HepG2 (cell line): ENCODE data around the gene SMLR1. TPM values are rescaled to one million over a fixed set of nuclear protein-coding genes. Genes with fewer than 3 reads are reported as not detected.
A peak's percentile ranks its signal among the peaks of the same experiment; 100 is the strongest.

ENCODE experiments used
- ARID3A ChIP-seq: IDR thresholded peaks from 2 replicates; pipeline ENCODE4 v1.6.1; 2012; ENCODE audit warnings: low read depth, low read length, improper control_type of control experiment
- FOSL2 ChIP-seq: sonication (generic); formaldehyde crosslinking; IDR thresholded peaks from 2 replicates; pipeline ENCODE4 v1.4.0; 2020; ENCODE audit warnings: missing genetic modification reagents
- GLMP ChIP-seq: sonication (generic); formaldehyde crosslinking; IDR thresholded peaks from 2 replicates; pipeline ENCODE4 v1.9.0; 2021; ENCODE audit warnings: missing genetic modification reagents, mild to moderate bottlenecking, borderline replicate concordance
- HOXA9 ChIP-seq: sonication (generic); formaldehyde crosslinking; IDR thresholded peaks from 2 replicates; pipeline ENCODE4 v1.8.1; 2022; ENCODE audit warnings: missing genetic modification reagents, mild to moderate bottlenecking, moderate library complexity, borderline replicate concordance
- NFATC3 ChIP-seq: sonication (generic); formaldehyde crosslinking; IDR thresholded peaks from 2 replicates; pipeline ENCODE4 v1.5.1; 2020; ENCODE audit warnings: mild to moderate bottlenecking, missing genetic modification reagents
- NPAS2 ChIP-seq: sonication (generic); formaldehyde crosslinking; IDR thresholded peaks from 2 replicates; pipeline ENCODE4 v1.8.0; 2022; ENCODE audit warnings: mild to moderate bottlenecking, missing genetic modification reagents, borderline replicate concordance
- PAXIP1 ChIP-seq: sonication (generic); formaldehyde crosslinking; conservative IDR thresholded peaks from 2 replicates; pipeline ENCODE4 v1.4.0; 2020; ENCODE audit warnings: mild to moderate bottlenecking, missing genetic modification reagents, moderate library complexity
- PLSCR1 ChIP-seq: sonication (generic); formaldehyde crosslinking; IDR thresholded peaks from 2 replicates; pipeline ENCODE4 v1.5.0; 2020; ENCODE audit warnings: missing genetic modification reagents, mild to moderate bottlenecking, borderline replicate concordance
- SIN3B ChIP-seq: fragments of 150-350 bp; IDR thresholded peaks from 2 replicates; pipeline ENCODE4 v1.6.1; 2014; ENCODE audit warnings: low read length
- SKIL ChIP-seq: sonication (generic); formaldehyde crosslinking; IDR thresholded peaks from 2 replicates; pipeline ENCODE4 v1.8.0; 2022; ENCODE audit warnings: missing genetic modification reagents, mild to moderate bottlenecking, moderate library complexity, borderline replicate concordance
- SOX5 ChIP-seq: IDR thresholded peaks from 2 replicates; pipeline ENCODE4 v1.6.1; 2016; ENCODE audit warnings: borderline replicate concordance
- SRF ChIP-seq: IDR thresholded peaks from 2 replicates; pipeline ENCODE4 v1.6.1; 2011; ENCODE audit warnings: mild to moderate bottlenecking, low read depth, low read length, moderate library complexity
- ZBTB34 ChIP-seq: sonication (generic); formaldehyde crosslinking; IDR thresholded peaks from 2 replicates; pipeline ENCODE4 v1.8.0; 2022; ENCODE audit warnings: mild to moderate bottlenecking, missing genetic modification reagents
- ZNF276 ChIP-seq: sonication (generic); formaldehyde crosslinking; IDR thresholded peaks from 2 replicates; pipeline ENCODE4 v1.4.0; 2020; ENCODE audit warnings: mild to moderate bottlenecking, low read depth, missing genetic modification reagents
- polyA plus RNA-seq, 8 experiments: library from polyadenylated mRNA; depleted of rRNA in 3 of 8; stranded (reverse) in 7 of 8; unstranded in 1 of 8; fragments of >200 nt; fragmentation: Illumina TruSeq in 4 of 8; extraction: Trizol in 4 of 8; gene quantifications; 2 replicates each; pipeline versions ENCODE4 v1.2.1 to v1.2.3, GENCODE V29; 2011 to 2016; ENCODE audit warnings: low read depth in 4 of 8, missing spikeins in 1 of 8, mixed read lengths in 1 of 8; ENCODE audit not compliant: insufficient read depth in 1 of 8
- total RNA-seq, 5 experiments: library from RNA; depleted of rRNA; stranded (reverse); fragments of >200 nt; fragmentation: Illumina TruSeq; extraction: Trizol; gene quantifications; 2 replicates each; pipeline ENCODE4 v1.2.3, GENCODE V29; 2016; ENCODE audit warnings: low read depth in 1 of 5

Gene SMLR1
- total and polyA plus RNA-seq, 2 of the 13 experiments (the other 11 are each of a cell fraction or from before 2014, with no cell fraction given), result 41.8 to 104 TPM

GRCh38 chr6:130815200-130816071, 11.8 kb upstream of the SMLR1 start (continued):
- no peak for TF ChIP-seq SRF
- peak; percentile 98 for TF ChIP-seq PAXIP1 (CRISPR knock-in tag)
- peak; percentile 99 for TF ChIP-seq SOX5
- no peak for TF ChIP-seq SIN3B
- TF ChIP-seq ZNF276, result no peak
- TF ChIP-seq PLSCR1 (CRISPR knock-in tag), result no peak
- peak; percentile 97 for TF ChIP-seq ARID3A
- peak; percentile 81 for TF ChIP-seq FOSL2 (CRISPR knock-in tag)
- peak; percentile 93 for TF ChIP-seq ZBTB34 (CRISPR knock-in tag)
- TF ChIP-seq GLMP, result no peak
- TF ChIP-seq SKIL, result peak; percentile 84
- peak; percentile 28; the same call in 1 of the 2 replicates for TF ChIP-seq HOXA9 (CRISPR knock-in tag)
- no peak for TF ChIP-seq NPAS2 (CRISPR knock-in tag)
- TF ChIP-seq NFATC3 (CRISPR knock-in tag), result no peak
